Measurements from ENCODE around the gene CCR4.
"Not testable (repeated sequence)": the region's sequence is repeated elsewhere in the genome, so short reads cannot be mapped to it uniquely, and the experiment has no call there.

CCR4 gene

DNA sequence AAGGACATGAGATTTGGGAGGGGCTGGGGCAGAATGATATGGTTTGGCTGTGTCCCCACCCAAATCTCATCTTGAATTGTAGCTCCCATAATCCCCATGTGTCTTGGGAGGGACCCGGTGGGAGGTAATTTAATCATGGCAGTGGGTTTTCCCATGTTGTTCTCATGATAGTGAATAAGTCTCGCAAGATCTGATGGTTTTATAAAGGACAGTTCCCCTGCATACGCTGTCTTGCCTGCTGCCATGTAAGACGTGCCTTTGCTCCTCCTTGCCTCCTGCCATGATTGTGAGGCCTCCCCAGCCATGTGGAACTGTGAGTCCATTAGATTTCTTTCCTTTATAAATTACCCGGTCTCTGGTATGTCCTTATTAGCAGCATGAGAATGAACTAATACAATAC, 15.2 kb downstream of the CCR4 start:
- peaks cover 14% of the 10 kb centered on the region for H3K9me3 ChIP-seq (ENCODE audit: control insufficient read depth, low read length)
- H3K4me1 ChIP-seq (ENCODE audit: control insufficient read depth, insufficient read depth, low read length, poor library complexity, severe bottlenecking); H3K27ac ChIP-seq (ENCODE audit: low read depth, low read length, severe bottlenecking); H3K4me3 ChIP-seq (ENCODE audit: extremely low read depth, insufficient read depth, low read length, poor library complexity, severe bottlenecking); H3K36me3 ChIP-seq (ENCODE audit: control insufficient read depth, insufficient read depth, low read length): not testable (repeated sequence)
- WGBS, 2 experiments (ENCODE audit: insufficient coverage in 2 of 2) = 93% methylated on average over 3 of the region's 5 CpGs

GRCh38 chr3:32968166-32968919, 16.9 kb downstream of the CCR4 start:
- WGBS, 2 experiments (ENCODE audit: insufficient coverage in 2 of 2) = 93 to 96% methylated on average over 2 of the region's 3 CpGs
- Histone ChIP-seq H3K27ac (ENCODE audit: low read depth, low read length, severe bottlenecking) (no peak overlapping the region), H3K4me1 (ENCODE audit: control insufficient read depth, insufficient read depth, low read length, poor library complexity, severe bottlenecking) (peaks cover 4% of the 10 kb centered on the region), H3K4me3 (ENCODE audit: extremely low read depth, insufficient read depth, low read length, poor library complexity, severe bottlenecking) (no peak overlapping the region), H3K9me3 (ENCODE audit: control insufficient read depth, low read length) (peaks cover 14% of the 10 kb centered on the region), H3K36me3 (ENCODE audit: control insufficient read depth, insufficient read depth, low read length) (no peaks in the 10 kb centered on the region)

DNA sequence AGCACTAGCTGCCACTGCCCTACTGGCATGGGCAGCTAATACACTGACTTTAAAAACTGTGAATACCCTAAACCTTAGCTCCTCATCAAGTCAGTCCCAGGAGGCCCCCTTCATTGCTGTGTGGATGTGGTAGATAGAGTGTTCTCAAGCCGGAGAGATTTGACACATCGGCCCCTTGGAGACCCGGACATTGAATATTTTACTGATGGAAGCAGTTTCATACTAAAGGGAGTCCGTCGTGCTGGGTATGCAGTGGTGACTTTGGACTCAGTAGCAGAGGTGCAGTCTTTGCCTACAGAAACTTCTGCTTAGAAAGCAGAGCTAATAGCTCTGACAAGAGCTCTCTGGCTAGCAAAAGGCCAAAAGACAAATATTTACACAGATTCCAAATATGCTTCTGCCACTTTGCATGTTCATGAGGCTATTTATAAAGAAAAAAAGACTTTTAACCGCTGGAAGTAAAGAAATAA, 17.5 kb downstream of the CCR4 start:
- Histone ChIP-seq H3K4me3 (ENCODE audit: extremely low read depth, insufficient read depth, low read length, poor library complexity, severe bottlenecking) (no peak overlapping the region), H3K27ac (ENCODE audit: low read depth, low read length, severe bottlenecking) (no peak overlapping the region), H3K9me3 (ENCODE audit: control insufficient read depth, low read length) (peaks cover 14% of the 10 kb centered on the region), H3K4me1 (ENCODE audit: control insufficient read depth, insufficient read depth, low read length, poor library complexity, severe bottlenecking) (peaks cover 4% of the 10 kb centered on the region), H3K36me3 (ENCODE audit: control insufficient read depth, insufficient read depth, low read length) (no peaks in the 10 kb centered on the region)
- WGBS, 2 experiments (ENCODE audit: insufficient coverage in 2 of 2) = 88 to 91% methylated on average over 5 of the region's 6 CpGs

GRCh38 chr3:32969656-32970055, 18.2 kb downstream of the CCR4 start:
- WGBS, 2 experiments (ENCODE audit: insufficient coverage in 2 of 2) = 67 to 86% methylated on average over 2 of the region's 4 CpGs
- H3K4me3 ChIP-seq (ENCODE audit: extremely low read depth, insufficient read depth, low read length, poor library complexity, severe bottlenecking) = no peak overlapping the region
- no peaks in the 10 kb centered on the region for H3K36me3 ChIP-seq (ENCODE audit: control insufficient read depth, insufficient read depth, low read length)
- H3K4me1 ChIP-seq (ENCODE audit: control insufficient read depth, insufficient read depth, low read length, poor library complexity, severe bottlenecking) = peaks cover 4% of the 10 kb centered on the region
- H3K27ac ChIP-seq (ENCODE audit: low read depth, low read length, severe bottlenecking) = no peak overlapping the region
- peaks cover 14% of the 10 kb centered on the region for H3K9me3 ChIP-seq (ENCODE audit: control insufficient read depth, low read length)

DNA sequence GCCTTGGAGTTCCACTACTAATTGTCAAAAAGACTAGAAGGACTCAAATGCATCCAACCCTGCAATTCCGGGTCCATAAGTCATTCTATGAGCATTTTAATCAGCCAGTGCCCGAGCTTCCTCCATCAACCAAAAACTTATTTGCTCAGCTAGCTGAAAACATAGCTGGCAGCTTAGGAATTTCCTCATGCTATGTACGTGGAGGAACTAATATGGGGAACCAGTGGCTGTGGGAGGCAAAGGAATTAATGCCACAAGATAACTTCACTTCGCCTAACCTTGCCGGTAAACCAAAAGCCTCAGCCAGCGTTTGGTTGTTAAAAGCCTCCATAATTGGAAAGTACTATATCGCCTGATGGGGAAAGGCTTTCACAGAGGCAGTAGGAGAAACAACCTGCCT, 19.8 kb downstream of the CCR4 start:
- H3K9me3 ChIP-seq (ENCODE audit: control insufficient read depth, low read length); H3K36me3 ChIP-seq (ENCODE audit: control insufficient read depth, insufficient read depth, low read length); H3K4me3 ChIP-seq (ENCODE audit: extremely low read depth, insufficient read depth, low read length, poor library complexity, severe bottlenecking); H3K4me1 ChIP-seq (ENCODE audit: control insufficient read depth, insufficient read depth, low read length, poor library complexity, severe bottlenecking); H3K27ac ChIP-seq (ENCODE audit: low read depth, low read length, severe bottlenecking): not testable (repeated sequence)
- 82 to 100% methylated on average over 2 to 5 of the region's 7 CpGs for WGBS, 2 experiments (ENCODE audit: insufficient coverage in 2 of 2)

- 100% methylated on average over 1 of the region's 4 CpGs; no CpG with 5 or more reads in 1 of the 2 experiments for WGBS, 2 experiments (ENCODE audit: insufficient coverage in 2 of 2)
- H3K4me3 ChIP-seq (ENCODE audit: extremely low read depth, insufficient read depth, low read length, poor library complexity, severe bottlenecking) = no peak overlapping the region
- H3K27ac ChIP-seq (ENCODE audit: low read depth, low read length, severe bottlenecking) = no peak overlapping the region
- H3K9me3 ChIP-seq (ENCODE audit: control insufficient read depth, low read length) = no peaks in the 10 kb centered on the region
- H3K36me3 ChIP-seq (ENCODE audit: control insufficient read depth, insufficient read depth, low read length) = no peaks in the 10 kb centered on the region
- H3K4me1 ChIP-seq (ENCODE audit: control insufficient read depth, insufficient read depth, low read length, poor library complexity, severe bottlenecking) = peaks cover 4% of the 10 kb centered on the region
Measured at GRCh38 chr3:32972482-32973146, 21.2 kb downstream of the CCR4 start.

GRCh38 chr3:32973982-32974381, 22.5 kb downstream of the CCR4 start:
- WGBS, 2 experiments (ENCODE audit: insufficient coverage in 2 of 2) = 86 to 100% methylated on average over 1 of the region's 1 CpG

GRCh38 chr3:32975891-32976595, 24.6 kb downstream of the CCR4 start:
- no peak overlapping the region for H3K4me3 ChIP-seq (ENCODE audit: extremely low read depth, insufficient read depth, low read length, poor library complexity, severe bottlenecking)
- no peaks in the 10 kb centered on the region for H3K9me3 ChIP-seq (ENCODE audit: control insufficient read depth, low read length)
- H3K36me3 ChIP-seq (ENCODE audit: control insufficient read depth, insufficient read depth, low read length) = no peaks in the 10 kb centered on the region
- H3K27ac ChIP-seq (ENCODE audit: low read depth, low read length, severe bottlenecking) = no peak overlapping the region
- 88 to 89% methylated on average over 2 to 6 of the region's 6 CpGs for WGBS, 2 experiments (ENCODE audit: insufficient coverage in 2 of 2)
- H3K4me1 ChIP-seq (ENCODE audit: control insufficient read depth, insufficient read depth, low read length, poor library complexity, severe bottlenecking) = peaks cover 4% of the 10 kb centered on the region

More at GRCh38 chr3:32973982-32974381, 22.5 kb downstream of the CCR4 start:
- Histone ChIP-seq H3K9me3 (ENCODE audit: control insufficient read depth, low read length) (no peaks in the 10 kb centered on the region), H3K4me1 (ENCODE audit: control insufficient read depth, insufficient read depth, low read length, poor library complexity, severe bottlenecking) (peaks cover 4% of the 10 kb centered on the region), H3K4me3 (ENCODE audit: extremely low read depth, insufficient read depth, low read length, poor library complexity, severe bottlenecking) (no peak overlapping the region), H3K36me3 (ENCODE audit: control insufficient read depth, insufficient read depth, low read length) (no peaks in the 10 kb centered on the region), H3K27ac (ENCODE audit: low read depth, low read length, severe bottlenecking) (no peak overlapping the region)

DNA sequence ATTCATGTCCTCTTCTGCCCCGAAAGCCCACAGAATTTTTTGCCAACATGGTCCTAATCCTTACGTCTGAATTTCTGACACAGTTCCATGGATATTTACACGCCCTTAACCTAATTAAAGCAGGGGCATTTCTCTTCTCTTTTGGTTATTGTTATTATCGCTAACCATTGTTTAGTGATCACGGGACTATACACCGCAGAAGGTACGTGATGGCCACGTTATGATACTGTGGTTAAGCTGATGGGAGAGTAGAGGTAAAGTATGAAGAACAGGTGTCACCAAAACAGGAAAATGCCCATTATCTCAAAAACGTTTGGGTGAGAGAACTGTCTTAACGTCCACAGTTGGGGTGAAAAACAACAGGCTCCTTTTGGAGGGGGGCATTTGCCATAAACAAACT, 26.4 kb downstream of the CCR4 start:
- Histone ChIP-seq H3K9me3 (ENCODE audit: control insufficient read depth, low read length) (no peaks in the 10 kb centered on the region), H3K4me1 (ENCODE audit: control insufficient read depth, insufficient read depth, low read length, poor library complexity, severe bottlenecking) (no peaks in the 10 kb centered on the region), H3K27ac (ENCODE audit: low read depth, low read length, severe bottlenecking) (peak overlapping the region; percentile 23), H3K4me3 (ENCODE audit: extremely low read depth, insufficient read depth, low read length, poor library complexity, severe bottlenecking) (no peak overlapping the region), H3K36me3 (ENCODE audit: control insufficient read depth, insufficient read depth, low read length) (no peaks in the 10 kb centered on the region)
- WGBS, 2 experiments (ENCODE audit: insufficient coverage in 2 of 2) = 48 to 61% methylated on average over 5 to 8 of the region's 10 CpGs

DNA sequence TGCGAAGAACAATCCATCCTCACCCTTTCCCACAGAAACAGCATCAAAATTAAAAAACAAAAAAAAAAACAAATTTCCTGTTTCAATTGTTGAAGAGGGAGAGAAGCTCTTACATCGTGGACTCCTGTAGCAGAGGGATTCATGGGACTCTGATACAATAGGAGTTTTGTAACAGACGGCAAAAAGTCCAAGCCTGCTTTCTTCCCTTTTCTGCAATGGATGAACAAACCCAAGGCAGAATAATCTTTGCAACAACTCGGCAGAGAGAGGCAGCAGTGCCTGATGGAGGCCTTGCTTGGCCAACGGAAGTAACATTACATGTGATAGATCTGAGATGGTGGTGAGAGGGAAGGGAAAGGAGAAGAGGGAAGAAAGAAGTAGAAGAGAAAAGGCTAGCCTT, 26.9 kb downstream of the CCR4 start:
- Histone ChIP-seq H3K4me3 (ENCODE audit: extremely low read depth, insufficient read depth, low read length, poor library complexity, severe bottlenecking) (no peak overlapping the region), H3K9me3 (ENCODE audit: control insufficient read depth, low read length) (no peaks in the 10 kb centered on the region), H3K36me3 (ENCODE audit: control insufficient read depth, insufficient read depth, low read length) (no peaks in the 10 kb centered on the region), H3K27ac (ENCODE audit: low read depth, low read length, severe bottlenecking) (no peak overlapping the region), H3K4me1 (ENCODE audit: control insufficient read depth, insufficient read depth, low read length, poor library complexity, severe bottlenecking) (no peaks in the 10 kb centered on the region)
- WGBS, 2 experiments (ENCODE audit: insufficient coverage in 2 of 2) = 86 to 100% methylated on average over 1 to 3 of the region's 5 CpGs
